ENCODE data around the gene LRP8.

The LRP8 gene

GRCh38 chr1:53339736-53340635 is 12.1 kb upstream of the LRP8 start:
- DNase-seq (ENCODE audit: low read depth) = no peak

- no peak for DNase-seq (ENCODE audit: low read depth)
Measured at GRCh38 chr1:53338423-53338822, 10.6 kb upstream of the LRP8 start.

GRCh38 chr1:53337499-53337898 is 9.6 kb upstream of the LRP8 start:
- DNase-seq (ENCODE audit: low read depth) = no peak

GRCh38 chr1:53336146-53336545 is 8.3 kb upstream of the LRP8 start:
- no peak for DNase-seq (ENCODE audit: low read depth)

- DNase-seq (ENCODE audit: low read depth) = no peak
Measured at GRCh38 chr1:53335661-53336060, 7.8 kb upstream of the LRP8 start.

- no peak for DNase-seq (ENCODE audit: low read depth)
Measured at GRCh38 chr1:53334781-53335180, 6.9 kb upstream of the LRP8 start.

GRCh38 chr1:53334312-53334711 is 6.4 kb upstream of the LRP8 start:
- no peak for DNase-seq (ENCODE audit: low read depth)

- DNase-seq (ENCODE audit: low read depth) = no peak
Measured at GRCh38 chr1:53332833-53333232, 5.0 kb upstream of the LRP8 start.

GRCh38 chr1:53332186-53332564 is 4.3 kb upstream of the LRP8 start:
- no peak for DNase-seq (ENCODE audit: low read depth)

- DNase-seq (ENCODE audit: low read depth) = no peak
Measured at GRCh38 chr1:53331446-53332185, 3.7 kb upstream of the LRP8 start.

- no peak for DNase-seq (ENCODE audit: low read depth)
Measured at GRCh38 chr1:53330819-53331218, 2.9 kb upstream of the LRP8 start.

- DNase-seq (ENCODE audit: low read depth) = no peak
Measured at GRCh38 chr1:53328541-53329499, 950 bp upstream of the LRP8 start.

- peak; percentile 47 for DNase-seq (ENCODE audit: low read depth)
Measured at GRCh38 chr1:53327182-53327913, 522 bp downstream of the LRP8 start.

GRCh38 chr1:53326598-53327181 is 1.2 kb downstream of the LRP8 start:
- no peak for DNase-seq (ENCODE audit: low read depth)

GRCh38 chr1:53326088-53326597 is 1.7 kb downstream of the LRP8 start:
- DNase-seq (ENCODE audit: low read depth) = peak; percentile 97

GRCh38 chr1:53325326-53326087 is 2.4 kb downstream of the LRP8 start:
- DNase-seq (ENCODE audit: low read depth) = no peak

GRCh38 chr1:53324728-53325297 is 3.1 kb downstream of the LRP8 start:
- DNase-seq (ENCODE audit: low read depth) = no peak

- DNase-seq (ENCODE audit: low read depth) = no peak
Measured at GRCh38 chr1:53324321-53324720, 3.5 kb downstream of the LRP8 start.

- no peak for DNase-seq (ENCODE audit: low read depth)
Measured at GRCh38 chr1:53323316-53323715, 4.6 kb downstream of the LRP8 start.
